Adipocyte (in vitro differentiated cells): ENCODE results near the gene GRAMD2A.

Source experiments
- DNase-seq: peaks from one replicate; pipeline ENCODE4 v3.0.0-alpha.2; 2015; ENCODE audit warnings: low read depth
- H3K27me3 ChIP-seq: replicated peaks from 2 replicates; pipeline ENCODE4 v1.7.0; 2013; ENCODE audit warnings: mild to moderate bottlenecking, low read length, moderate library complexity; ENCODE audit not compliant: control insufficient read depth, insufficient read depth
- H3K36me3 ChIP-seq: 2 replicates; pipeline ENCODE4 v1.7.0; 2013; ENCODE audit warnings: low read length, mild to moderate bottlenecking, moderate library complexity; ENCODE audit not compliant: control insufficient read depth, insufficient read depth, severe bottlenecking
- H3K4me1 ChIP-seq: 2 replicates; pipeline ENCODE4 v1.7.0; 2013; ENCODE audit warnings: mild to moderate bottlenecking, low read length, moderate library complexity; ENCODE audit not compliant: control insufficient read depth, insufficient read depth
- H3K4me3 ChIP-seq: 2 replicates; pipeline ENCODE4 v1.7.0; 2013; ENCODE audit warnings: mild to moderate bottlenecking, low read length, moderate library complexity
- H3K9ac ChIP-seq: 2 replicates; pipeline ENCODE4 v1.7.0; 2013; ENCODE audit warnings: mild to moderate bottlenecking, low read length, moderate library complexity
- H3K9me3 ChIP-seq: 2 replicates; pipeline ENCODE4 v1.7.0; 2013; ENCODE audit warnings: mild to moderate bottlenecking, low read length, moderate library complexity; ENCODE audit not compliant: control insufficient read depth

The GRAMD2A gene

DNA sequence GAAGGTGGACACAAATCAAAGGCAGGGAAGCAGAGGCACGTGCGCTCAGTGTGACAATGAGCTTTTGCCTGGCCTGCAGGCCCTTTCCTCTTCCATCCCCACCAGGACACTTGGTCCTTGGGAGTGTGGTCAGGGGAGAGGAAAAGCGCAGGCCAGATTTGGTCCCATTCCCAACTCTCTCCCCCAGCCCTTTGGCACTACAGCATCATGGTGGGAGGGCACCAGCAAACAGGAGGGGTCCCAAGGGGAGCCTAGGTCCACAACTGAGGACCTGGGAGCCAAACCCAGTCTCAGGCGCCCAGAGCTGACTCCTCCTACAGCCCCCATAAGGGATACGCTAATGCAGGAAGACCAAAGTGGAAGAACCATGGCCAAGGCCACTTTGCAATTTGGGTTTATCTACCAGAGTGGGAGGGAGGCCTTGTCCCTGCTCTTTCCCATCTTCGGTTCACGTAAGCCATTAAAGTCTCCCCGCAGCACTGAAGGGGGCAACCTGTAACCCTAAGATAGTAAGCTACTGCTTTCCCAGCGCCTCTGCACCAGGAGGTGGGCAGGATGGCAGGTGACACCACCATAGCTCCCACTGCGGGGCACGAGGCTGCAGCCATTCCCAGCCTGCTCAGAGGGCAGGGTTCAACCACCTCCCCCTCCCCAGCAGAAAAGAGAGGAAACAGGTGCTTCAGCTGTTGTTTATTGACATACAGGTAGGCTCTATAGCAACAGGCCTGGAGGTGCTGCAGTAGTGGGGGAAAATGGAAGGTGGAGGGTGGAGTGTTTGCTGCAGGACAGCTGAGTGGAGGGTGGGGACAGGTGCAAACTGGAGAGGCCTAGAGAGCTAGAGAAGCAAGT, 993 bp upstream of the GRAMD2A start:
- no peaks in the 10 kb centered on the region for H3K27me3 ChIP-seq
- no peak overlapping the region for H3K9ac ChIP-seq
- DNase-seq = no peak
- H3K9me3 ChIP-seq = no peaks in the 10 kb centered on the region
- H3K36me3 ChIP-seq = peaks cover 54% of the 10 kb centered on the region
- H3K4me1 ChIP-seq = peaks cover 36% of the 10 kb centered on the region
- H3K4me3 ChIP-seq = no peak overlapping the region

DNA sequence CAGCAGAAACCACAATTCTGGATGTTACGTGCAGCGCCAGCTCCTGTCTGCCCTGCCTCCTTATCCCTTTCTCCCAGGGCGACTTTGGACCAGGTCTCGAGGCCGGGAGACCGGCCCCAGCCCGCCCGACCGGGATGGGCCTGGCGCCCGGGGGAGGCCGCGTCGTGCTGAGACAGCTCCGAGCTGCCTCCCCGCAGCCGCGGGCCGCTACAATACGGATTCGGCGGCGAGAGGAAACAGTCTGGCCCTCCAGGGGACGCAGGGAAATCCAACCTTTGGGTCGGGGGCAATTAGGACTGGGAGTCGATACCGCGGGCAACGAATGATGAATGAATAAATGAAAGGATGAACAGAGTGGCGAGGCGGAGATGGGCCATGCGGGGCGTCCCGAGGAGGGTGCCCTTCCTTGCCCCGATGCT, 537 bp downstream of the GRAMD2A start:
- peaks cover 23% of the 10 kb centered on the region for H3K4me1 ChIP-seq
- no peak for DNase-seq

DNA sequence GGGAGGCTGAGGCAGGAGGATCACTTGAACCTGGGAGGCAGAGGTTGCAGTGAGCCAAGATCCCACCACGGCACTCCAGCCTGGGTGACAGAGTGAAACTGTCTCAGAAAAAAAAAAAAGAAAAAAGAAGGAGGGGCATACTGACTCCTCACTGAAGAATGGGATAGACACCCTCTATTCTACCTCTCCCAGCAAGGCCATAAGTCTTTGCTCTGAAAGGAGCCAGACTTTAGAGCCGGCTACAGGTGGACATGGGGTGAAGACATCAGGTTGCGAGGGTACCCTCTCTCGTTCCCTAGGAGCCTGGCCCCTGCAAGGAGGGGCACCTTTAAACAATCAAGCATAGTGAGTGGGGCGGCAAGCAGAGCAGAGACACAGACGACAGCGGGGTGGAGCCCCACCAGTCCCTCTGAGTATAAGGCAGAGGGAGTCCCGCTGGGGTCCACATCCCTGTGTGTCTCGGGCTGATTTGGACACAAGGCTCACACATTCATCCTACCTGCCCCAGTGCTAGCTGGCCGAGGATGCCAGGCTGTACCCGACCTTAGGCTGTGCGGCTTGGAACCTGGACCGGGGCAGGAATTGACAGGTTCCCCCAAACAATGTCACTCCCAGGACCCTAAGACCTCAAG, 1.1 kb downstream of the GRAMD2A start:
- no peak overlapping the region for H3K4me3 ChIP-seq
- no peaks in the 10 kb centered on the region for H3K9me3 ChIP-seq
- no peak for DNase-seq
- H3K27me3 ChIP-seq = no peaks in the 10 kb centered on the region
- peaks cover 17% of the 10 kb centered on the region for H3K4me1 ChIP-seq
- peaks cover 34% of the 10 kb centered on the region for H3K36me3 ChIP-seq
- H3K9ac ChIP-seq = no peak overlapping the region

More for the DNA sequence above, 537 bp downstream of the GRAMD2A start:
- Histone ChIP-seq H3K36me3 (peaks cover 39% of the 10 kb centered on the region), H3K4me3 (peak overlapping the region; percentile 54), H3K9me3 (no peaks in the 10 kb centered on the region), H3K9ac (no peak overlapping the region), H3K27me3 (no peaks in the 10 kb centered on the region)

DNA sequence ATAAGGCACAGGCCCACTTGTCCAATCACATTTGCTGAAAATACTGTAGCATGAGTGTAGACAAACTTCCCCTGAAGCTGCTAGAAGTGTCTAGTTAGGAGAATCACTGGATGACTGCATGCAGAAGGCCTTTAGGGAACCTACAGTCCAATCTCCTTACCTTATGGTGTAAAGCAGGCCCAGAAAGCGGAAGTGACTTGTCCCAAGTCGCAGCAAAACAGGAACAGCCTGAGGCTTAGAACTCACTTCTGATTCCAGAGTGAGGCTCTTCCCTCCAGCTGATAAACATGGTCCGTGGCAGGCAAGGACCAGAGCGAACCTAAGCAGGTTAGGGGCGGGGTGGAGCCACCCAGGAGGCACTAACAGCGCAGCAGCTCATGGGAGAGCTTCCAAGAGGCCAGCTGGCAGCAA, 2.5 kb downstream of the GRAMD2A start:
- DNase-seq = no peak
- no peak overlapping the region for H3K4me3 ChIP-seq
- H3K4me1 ChIP-seq = peaks cover 3% of the 10 kb centered on the region

DNA sequence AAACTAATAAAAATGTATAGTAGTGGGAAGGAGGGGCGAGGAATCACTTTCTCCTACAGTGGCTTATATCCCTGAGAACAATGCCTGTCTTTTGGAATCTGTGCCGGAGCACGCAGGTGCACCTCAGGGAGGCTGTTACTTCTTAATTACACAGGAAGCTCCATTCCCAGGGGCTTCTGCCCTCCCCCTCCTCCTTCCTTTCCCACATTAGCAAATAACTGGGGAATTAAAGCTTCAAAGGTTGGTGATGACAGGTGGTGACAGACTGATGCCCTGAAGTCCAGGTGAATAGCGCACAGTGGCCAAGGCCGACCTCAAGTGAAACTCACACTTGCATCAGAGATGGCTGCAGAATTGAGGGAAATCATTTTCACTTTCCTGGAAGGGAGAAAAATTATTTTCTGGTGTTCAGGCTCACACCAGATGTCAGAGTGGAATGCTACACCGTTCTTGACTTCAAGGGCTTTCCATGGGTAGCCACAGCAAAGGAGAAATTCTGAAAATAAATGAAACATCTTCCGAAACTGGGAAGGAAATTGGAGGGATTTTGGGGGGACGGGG, 3.7 kb downstream of the GRAMD2A start:
- no peak for DNase-seq
- Histone ChIP-seq H3K27me3 (no peaks in the 10 kb centered on the region), H3K9me3 (no peaks in the 10 kb centered on the region), H3K4me1 (no peaks in the 10 kb centered on the region), H3K9ac (no peak overlapping the region), H3K4me3 (no peak overlapping the region), H3K36me3 (peaks cover 8% of the 10 kb centered on the region)

More for the DNA sequence above, 2.5 kb downstream of the GRAMD2A start:
- Histone ChIP-seq H3K9ac (no peak overlapping the region), H3K36me3 (peaks cover 20% of the 10 kb centered on the region), H3K9me3 (no peaks in the 10 kb centered on the region), H3K27me3 (no peaks in the 10 kb centered on the region)

DNA sequence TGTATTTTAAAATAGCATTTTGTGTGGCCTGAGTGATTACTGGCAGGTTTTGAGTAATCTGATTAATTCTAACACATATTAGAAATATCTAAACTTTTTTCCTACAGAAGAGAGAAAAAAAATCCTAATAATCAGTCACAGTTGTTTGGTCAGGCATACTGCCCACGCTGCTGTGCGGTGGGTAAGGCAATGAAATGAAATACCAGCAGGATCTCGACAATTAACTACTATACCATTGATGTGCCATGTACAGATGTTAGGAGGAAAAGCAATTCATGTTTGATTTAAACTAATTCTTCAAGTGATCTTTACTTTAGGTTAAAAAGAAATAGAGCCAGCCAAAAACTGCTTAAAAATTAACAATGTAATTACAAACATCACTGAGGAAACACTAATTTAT, 5.2 kb downstream of the GRAMD2A start:
- no peaks in the 10 kb centered on the region for H3K36me3 ChIP-seq
- no peak overlapping the region for H3K9ac ChIP-seq
- no peaks in the 10 kb centered on the region for H3K9me3 ChIP-seq
- no peak overlapping the region for H3K4me3 ChIP-seq
- no peaks in the 10 kb centered on the region for H3K4me1 ChIP-seq
- H3K27me3 ChIP-seq = no peaks in the 10 kb centered on the region
- DNase-seq = no peak

DNA sequence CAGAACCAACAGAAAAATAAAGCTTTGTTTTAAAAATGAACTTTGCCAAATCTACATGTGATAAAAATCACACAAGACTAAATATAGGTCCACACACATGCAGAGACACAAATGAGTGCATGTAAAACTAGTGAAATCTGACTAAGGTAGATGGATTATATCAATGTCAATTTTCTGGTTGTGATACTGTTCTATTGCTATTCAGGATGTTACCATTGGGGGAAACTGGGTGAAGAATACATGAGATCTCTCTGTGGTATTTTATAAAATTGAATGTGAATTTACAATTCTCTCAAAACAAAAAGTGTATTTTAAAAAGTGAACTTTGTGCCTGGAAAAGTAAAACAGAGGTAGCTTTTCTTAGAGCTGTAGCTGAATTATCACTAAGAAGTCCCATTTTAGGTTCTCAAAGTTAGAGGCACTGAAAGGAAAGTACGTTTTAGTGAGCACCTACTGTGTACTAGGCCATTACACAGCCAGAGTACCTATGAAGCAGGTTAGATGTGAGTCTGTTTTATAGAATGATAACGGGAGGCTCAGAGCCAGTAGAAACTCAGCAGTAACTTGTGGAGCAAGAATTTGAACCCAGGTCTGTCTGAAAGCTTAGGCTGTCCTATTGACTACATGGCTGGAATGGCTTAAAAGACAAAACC, 8.2 kb downstream of the GRAMD2A start:
- Histone ChIP-seq H3K4me1 (peaks cover 2% of the 10 kb centered on the region), H3K9me3 (no peaks in the 10 kb centered on the region), H3K4me3 (no peak overlapping the region), H3K9ac (no peak overlapping the region), H3K36me3 (no peaks in the 10 kb centered on the region), H3K27me3 (no peaks in the 10 kb centered on the region)
- no peak for DNase-seq

DNA sequence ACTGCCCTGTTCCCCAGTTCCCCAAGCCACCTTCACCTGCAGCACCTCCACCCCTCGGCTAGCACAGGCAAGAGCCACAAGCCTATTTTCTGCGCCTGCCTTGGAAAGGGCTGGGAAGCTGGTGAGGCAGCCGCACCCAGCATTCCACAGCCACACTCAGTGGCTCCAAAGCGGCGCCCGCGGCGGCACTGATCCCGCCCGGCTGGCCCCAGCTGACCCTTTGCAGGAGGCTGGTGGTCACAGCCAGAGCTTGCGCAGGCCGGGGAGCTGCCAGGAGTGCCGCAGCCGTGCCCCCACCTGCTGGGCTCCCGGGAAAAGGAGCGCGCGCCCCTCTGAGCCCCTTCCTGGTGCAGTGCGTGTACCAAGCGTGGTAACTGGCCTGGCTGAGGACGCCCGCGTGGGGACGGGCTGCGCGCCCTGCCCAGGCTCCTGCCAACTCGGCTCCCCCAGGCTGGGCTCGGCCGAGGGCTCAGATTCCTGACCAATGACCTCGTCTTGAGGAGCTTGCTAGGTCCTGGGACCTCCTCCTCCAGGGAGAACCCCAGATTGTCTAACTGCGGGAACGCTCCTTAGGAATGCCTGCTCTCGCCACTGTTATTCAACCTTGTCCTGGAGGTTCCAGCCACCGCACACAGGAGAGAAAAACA, 13.3 kb downstream of the GRAMD2A start:
- H3K9me3 ChIP-seq = no peaks in the 10 kb centered on the region
- peak; percentile 73 for DNase-seq
- H3K4me3 ChIP-seq = peak overlapping the region; percentile 64
- H3K4me1 ChIP-seq = peaks cover 22% of the 10 kb centered on the region
- peaks cover 4% of the 10 kb centered on the region for H3K27me3 ChIP-seq
- H3K9ac ChIP-seq = peak overlapping the region; percentile 9
- no peaks in the 10 kb centered on the region for H3K36me3 ChIP-seq

DNA sequence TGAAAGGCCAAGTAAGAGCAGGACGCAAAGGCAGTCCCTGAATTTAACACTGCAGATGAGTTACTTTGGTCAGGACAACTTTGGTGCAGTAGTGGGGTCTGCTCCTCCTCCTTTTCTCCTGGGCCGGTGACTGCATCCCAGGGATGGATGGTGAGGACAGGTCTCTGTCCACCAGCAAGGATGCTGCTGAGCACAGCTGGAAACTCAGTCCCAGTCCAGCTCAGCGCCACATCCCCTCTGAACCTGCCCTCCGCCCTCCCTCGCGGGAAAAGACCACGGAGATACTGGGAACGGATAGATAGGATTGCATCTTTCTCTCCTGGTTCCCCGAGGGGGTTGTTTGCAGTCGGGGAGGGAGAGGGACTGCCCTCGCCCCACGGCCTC, 13.8 kb downstream of the GRAMD2A start:
- H3K4me3 ChIP-seq = peak overlapping the region; percentile 64
- H3K36me3 ChIP-seq = no peaks in the 10 kb centered on the region
- peaks cover 4% of the 10 kb centered on the region for H3K27me3 ChIP-seq
- peak overlapping the region; percentile 9 for H3K9ac ChIP-seq
- no peak for DNase-seq
- H3K9me3 ChIP-seq = no peaks in the 10 kb centered on the region
- H3K4me1 ChIP-seq = peaks cover 22% of the 10 kb centered on the region

DNA sequence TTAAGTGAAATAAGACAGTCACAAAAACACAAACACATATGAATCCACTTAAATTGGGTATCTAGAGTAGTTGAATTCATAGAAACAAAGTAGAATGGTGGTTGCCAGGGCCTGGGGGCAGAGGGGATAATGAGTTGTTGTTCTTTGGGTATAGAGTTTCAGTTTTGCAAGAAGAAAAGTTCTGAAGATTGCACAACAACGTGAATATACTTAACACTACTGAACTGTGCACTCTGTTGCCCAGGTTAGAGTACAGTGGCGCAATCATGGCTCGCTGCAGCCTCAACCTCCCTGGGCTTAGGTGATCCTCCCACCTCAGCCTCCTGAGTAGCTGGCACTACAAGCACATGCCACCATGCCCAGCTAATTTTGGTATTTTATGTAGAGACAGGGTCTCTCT, 14.9 kb downstream of the GRAMD2A start:
- Histone ChIP-seq H3K9ac (no peak overlapping the region), H3K9me3 (no peaks in the 10 kb centered on the region), H3K27me3 (peaks cover 4% of the 10 kb centered on the region), H3K4me3 (no peak overlapping the region), H3K4me1 (peaks cover 22% of the 10 kb centered on the region), H3K36me3 (no peaks in the 10 kb centered on the region)
- peak; percentile 96 for DNase-seq

DNA sequence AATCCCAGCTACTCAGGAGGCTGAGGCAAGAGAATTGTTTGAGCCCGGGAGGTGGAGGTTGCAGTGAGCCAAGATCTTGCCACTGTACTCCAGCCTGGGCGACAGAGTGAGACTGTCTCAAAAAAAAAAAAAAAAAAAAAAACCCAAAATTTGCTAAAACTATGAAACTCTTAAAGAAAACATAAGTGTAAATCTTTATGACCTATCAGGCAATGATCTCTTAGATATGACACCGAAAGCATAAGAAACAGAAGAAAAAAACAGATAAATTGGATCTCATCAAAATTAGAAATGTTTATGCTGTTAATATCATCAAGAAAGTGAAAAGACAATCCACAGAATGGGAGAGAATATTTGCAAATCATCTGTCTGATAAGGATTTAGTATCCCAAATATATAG, 15.3 kb downstream of the GRAMD2A start:
- peaks cover 22% of the 10 kb centered on the region for H3K4me1 ChIP-seq
- H3K27me3 ChIP-seq = peaks cover 4% of the 10 kb centered on the region
- H3K36me3 ChIP-seq = no peaks in the 10 kb centered on the region
- H3K9ac ChIP-seq = no peak overlapping the region
- no peak overlapping the region for H3K4me3 ChIP-seq
- no peaks in the 10 kb centered on the region for H3K9me3 ChIP-seq
- no peak for DNase-seq
